Thyroid gland (tissue), 4 donors: ENCODE data around the gene PPM1G. TPM values are rescaled to one million over a fixed set of nuclear protein-coding genes. Genes with fewer than 3 reads are reported as not detected.
A peak's percentile ranks its signal among the peaks of the same experiment; 100 is the strongest.

ENCODE experiments used
- DNase-seq, 2 donors: peaks; one replicate each; pipeline ENCODE4 v3.0.0-alpha.2; 2019
- H3K27ac ChIP-seq, 3 donors: fragments of 200-600 bp; sonication (generic); 1 replicate in 2 of 3; 2 replicates in 1 of 3; pipeline ENCODE4 v1.5.1; 2016 to 2019; ENCODE audit warnings: mild to moderate bottlenecking in 1 of 3, moderate library complexity in 1 of 3
- H3K27me3 ChIP-seq: fragments of 200-600 bp; sonication (generic); one replicate; pipeline ENCODE4 v1.5.1; 2019
- H3K36me3 ChIP-seq, 2 donors: fragments of 200-600 bp; sonication (generic); one replicate each; pipeline ENCODE4 v1.5.1; 2016 to 2019
- H3K4me1 ChIP-seq, 2 donors: fragments of 200-600 bp; sonication (generic); one replicate each; pipeline ENCODE4 v1.5.1; 2017 to 2019
- H3K4me3 ChIP-seq, 3 donors: fragments of 200-600 bp; sonication (generic); replicated peaks in 1 of 3; 1 replicate in 2 of 3; 2 replicates in 1 of 3; pipeline ENCODE4 v1.5.1; 2016; ENCODE audit warnings: mild to moderate bottlenecking in 1 of 3
- H3K9me3 ChIP-seq: fragments of 200-600 bp; sonication (generic); one replicate; pipeline ENCODE4 v1.5.1; 2017
- POLR2A ChIP-seq, 2 donors: fragments of 450-650 bp; IDR thresholded peaks; one replicate each; pipeline ENCODE4 v1.6.1; 2017; ENCODE audit warnings: antibody characterized with exemption in 2 of 2, mild to moderate bottlenecking in 2 of 2, moderate library complexity in 1 of 2
- WGBS, 2 donors: methylation state at CpG; one replicate each; pipeline ENCODE4 v1.1.5; 2017; 5-methylcytosine and 5-hydroxymethylcytosine counted together
- intact Hi-C: fragments of 100-400 bp; cut with DNase I; formaldehyde crosslinking; loops from one replicate; pipeline ENCODE4 v1.15.1; 2023
- total RNA-seq, 4 donors: library from RNA; depleted of rRNA; stranded (reverse); fragments of >200 nt; gene quantifications; one replicate each; pipeline ENCODE4 v1.2.3, GENCODE V29; 2016
- TF ChIP-seq, protein P1 (sequence below), 6 experiments: fragments of 200-600 bp in 3 of 6; fragments of 450-650 bp in 3 of 6; sonication (generic) in 3 of 6; IDR thresholded peaks; one replicate each; pipeline ENCODE4 v1.5.1; 2016 to 2019; ENCODE audit warnings: antibody characterized with exemption in 6 of 6, mild to moderate bottlenecking in 2 of 6, inconsistent platforms in 1 of 6, moderate library complexity in 1 of 6

The PPM1G gene
- total RNA-seq, 4 donors from 2014 or later: 55.4 to 75.2 (median 59.5) TPM

DNA sequence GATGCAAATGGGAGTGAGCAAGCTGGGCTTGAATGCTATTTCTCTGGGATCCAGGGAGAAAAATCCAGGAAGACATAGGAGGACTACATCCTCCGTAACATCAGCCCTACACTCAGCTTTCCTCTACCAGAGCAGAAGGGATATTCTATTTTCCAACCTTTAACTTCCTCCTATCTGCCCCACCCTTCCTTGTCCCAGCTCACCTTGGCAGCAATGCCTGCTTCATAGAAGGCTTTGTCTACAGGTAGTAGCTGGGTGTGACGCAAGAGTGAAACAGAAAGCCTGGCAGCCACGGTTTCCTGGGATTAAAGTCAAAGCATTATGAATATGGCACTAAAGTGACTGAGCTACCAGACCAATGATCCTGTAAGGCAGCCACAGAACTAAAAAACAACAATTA lies 36.7 kb upstream of the PPM1G start:
- no peak for DNase-seq
- no peak overlapping the region for H3K4me3 ChIP-seq
- 84 to 92% methylated on average over 3 of the region's 3 CpGs for WGBS, 2 donors
- intact Hi-C loops: no loop called here
- H3K27ac ChIP-seq: no peak overlapping the region
- H3K9me3 ChIP-seq: no peaks in the 10 kb centered on the region
- H3K4me1 ChIP-seq: peaks cover 0 to 9% of the 10 kb centered on the region in 2 donors
- H3K36me3 ChIP-seq: peaks cover 31 to 37% of the 10 kb centered on the region in 2 donors
- no peaks in the 10 kb centered on the region for H3K27me3 ChIP-seq
- TF ChIP-seq, protein P1, sequence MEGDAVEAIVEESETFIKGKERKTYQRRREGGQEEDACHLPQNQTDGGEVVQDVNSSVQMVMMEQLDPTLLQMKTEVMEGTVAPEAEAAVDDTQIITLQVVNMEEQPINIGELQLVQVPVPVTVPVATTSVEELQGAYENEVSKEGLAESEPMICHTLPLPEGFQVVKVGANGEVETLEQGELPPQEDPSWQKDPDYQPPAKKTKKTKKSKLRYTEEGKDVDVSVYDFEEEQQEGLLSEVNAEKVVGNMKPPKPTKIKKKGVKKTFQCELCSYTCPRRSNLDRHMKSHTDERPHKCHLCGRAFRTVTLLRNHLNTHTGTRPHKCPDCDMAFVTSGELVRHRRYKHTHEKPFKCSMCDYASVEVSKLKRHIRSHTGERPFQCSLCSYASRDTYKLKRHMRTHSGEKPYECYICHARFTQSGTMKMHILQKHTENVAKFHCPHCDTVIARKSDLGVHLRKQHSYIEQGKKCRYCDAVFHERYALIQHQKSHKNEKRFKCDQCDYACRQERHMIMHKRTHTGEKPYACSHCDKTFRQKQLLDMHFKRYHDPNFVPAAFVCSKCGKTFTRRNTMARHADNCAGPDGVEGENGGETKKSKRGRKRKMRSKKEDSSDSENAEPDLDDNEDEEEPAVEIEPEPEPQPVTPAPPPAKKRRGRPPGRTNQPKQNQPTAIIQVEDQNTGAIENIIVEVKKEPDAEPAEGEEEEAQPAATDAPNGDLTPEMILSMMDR (IDR thresholded peaks at IDR 0.05): no peak
- no peak for TF ChIP-seq POLR2A (IDR thresholded peaks at IDR 0.05)

DNA sequence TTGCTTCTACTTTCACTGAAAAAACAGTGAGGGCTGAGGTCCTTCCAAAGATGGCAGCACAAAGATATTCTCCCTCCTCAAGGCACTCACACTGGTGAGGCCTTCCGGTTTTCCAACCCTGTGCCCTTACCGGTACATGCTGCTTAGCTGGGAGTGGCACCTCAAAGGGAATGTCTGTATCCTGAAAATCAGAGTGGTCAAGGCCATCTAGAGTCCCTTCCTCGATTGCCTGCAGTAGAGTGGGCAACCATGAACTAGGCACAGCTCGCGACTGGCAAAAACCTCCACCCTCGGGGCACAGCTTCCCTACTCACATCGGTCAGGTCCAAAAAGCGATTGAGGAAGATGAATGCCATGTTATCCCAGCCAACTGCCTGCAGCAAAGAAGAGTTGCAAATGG lies 36.2 kb upstream of the PPM1G start:
- H3K36me3 ChIP-seq: peaks cover 31 to 41% of the 10 kb centered on the region in 2 donors
- intact Hi-C loops: no loop called here
- no peak overlapping the region for H3K4me3 ChIP-seq
- TF ChIP-seq, protein P1 (IDR thresholded peaks at IDR 0.05): no peak
- TF ChIP-seq POLR2A (IDR thresholded peaks at IDR 0.05): no peak
- no peaks in the 10 kb centered on the region for H3K9me3 ChIP-seq
- H3K27ac ChIP-seq: no peak overlapping the region
- peaks cover 0 to 9% of the 10 kb centered on the region in 2 donors for H3K4me1 ChIP-seq
- H3K27me3 ChIP-seq: no peaks in the 10 kb centered on the region
- WGBS, 2 donors: 94 to 96% methylated on average over 8 of the region's 8 CpGs
- DNase-seq: no peak

DNA sequence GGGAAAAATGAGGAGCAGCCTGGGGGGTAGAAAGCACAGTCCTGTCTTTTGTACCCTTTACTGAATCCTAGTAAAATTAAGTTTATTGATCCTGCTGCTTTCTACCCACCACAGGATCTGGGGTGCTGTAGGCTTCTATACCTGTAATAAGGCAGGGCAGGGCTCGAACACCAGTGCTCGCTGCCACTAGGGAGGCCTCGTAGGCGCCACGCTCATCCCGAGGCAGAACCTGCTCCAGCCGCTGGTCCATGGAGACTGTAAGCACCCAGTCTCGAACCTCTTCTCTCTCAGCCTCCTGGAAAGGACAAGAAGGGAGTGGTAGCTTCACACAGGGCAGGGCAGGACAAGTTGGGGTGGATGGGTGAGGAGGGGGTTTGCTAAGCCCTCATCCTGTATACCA lies 35.8 kb upstream of the PPM1G start:
- Histone ChIP-seq H3K36me3 (peaks cover 33 to 43% of the 10 kb centered on the region in 2 donors), H3K4me1 (peaks cover 0 to 9% of the 10 kb centered on the region in 2 donors), H3K27ac (no peak overlapping the region), H3K27me3 (no peaks in the 10 kb centered on the region), H3K4me3 (no peak overlapping the region), H3K9me3 (no peaks in the 10 kb centered on the region)
- 96 to 97% methylated on average over 8 of the region's 8 CpGs for WGBS, 2 donors
- intact Hi-C loops: no loop called here
- DNase-seq: no peak
- TF ChIP-seq, protein P1 (IDR thresholded peaks at IDR 0.05): no peak
- no peak for TF ChIP-seq POLR2A (IDR thresholded peaks at IDR 0.05)

DNA sequence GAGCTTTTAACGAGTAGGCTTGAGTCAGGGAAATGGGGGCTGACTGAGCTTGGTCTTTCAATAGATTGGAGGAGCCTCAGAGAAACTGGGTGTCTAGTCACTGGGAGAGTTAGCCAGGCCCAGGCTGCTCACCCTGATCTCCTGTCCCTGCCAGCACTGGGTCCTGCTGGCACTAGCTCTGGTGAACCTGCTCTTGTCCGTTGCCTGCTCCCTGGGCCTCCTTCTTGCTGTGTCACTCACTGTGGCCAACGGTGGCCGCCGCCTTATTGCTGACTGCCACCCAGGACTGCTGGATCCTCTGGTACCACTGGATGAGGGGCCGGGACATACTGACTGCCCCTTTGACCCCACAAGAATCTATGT lies 33.5 kb upstream of the PPM1G start:
- peak; percentile 10 for DNase-seq
- Histone ChIP-seq H3K36me3 (peaks cover 40 to 45% of the 10 kb centered on the region in 2 donors), H3K9me3 (no peaks in the 10 kb centered on the region), H3K4me1 (peaks cover 0 to 9% of the 10 kb centered on the region in 2 donors), H3K4me3 (peak overlapping the region in 1 of 3 donors; percentile 31), H3K27ac (peak overlapping the region in 1 of 3 donors; percentile 39), H3K27me3 (no peaks in the 10 kb centered on the region)
- WGBS, 2 donors: 86 to 87% methylated on average over 5 to 6 of the region's 6 CpGs
- TF ChIP-seq, protein P1 (IDR thresholded peaks at IDR 0.05): no peak
- TF ChIP-seq POLR2A (IDR thresholded peaks at IDR 0.05): no peak
- intact Hi-C loops: no loop called here

DNA sequence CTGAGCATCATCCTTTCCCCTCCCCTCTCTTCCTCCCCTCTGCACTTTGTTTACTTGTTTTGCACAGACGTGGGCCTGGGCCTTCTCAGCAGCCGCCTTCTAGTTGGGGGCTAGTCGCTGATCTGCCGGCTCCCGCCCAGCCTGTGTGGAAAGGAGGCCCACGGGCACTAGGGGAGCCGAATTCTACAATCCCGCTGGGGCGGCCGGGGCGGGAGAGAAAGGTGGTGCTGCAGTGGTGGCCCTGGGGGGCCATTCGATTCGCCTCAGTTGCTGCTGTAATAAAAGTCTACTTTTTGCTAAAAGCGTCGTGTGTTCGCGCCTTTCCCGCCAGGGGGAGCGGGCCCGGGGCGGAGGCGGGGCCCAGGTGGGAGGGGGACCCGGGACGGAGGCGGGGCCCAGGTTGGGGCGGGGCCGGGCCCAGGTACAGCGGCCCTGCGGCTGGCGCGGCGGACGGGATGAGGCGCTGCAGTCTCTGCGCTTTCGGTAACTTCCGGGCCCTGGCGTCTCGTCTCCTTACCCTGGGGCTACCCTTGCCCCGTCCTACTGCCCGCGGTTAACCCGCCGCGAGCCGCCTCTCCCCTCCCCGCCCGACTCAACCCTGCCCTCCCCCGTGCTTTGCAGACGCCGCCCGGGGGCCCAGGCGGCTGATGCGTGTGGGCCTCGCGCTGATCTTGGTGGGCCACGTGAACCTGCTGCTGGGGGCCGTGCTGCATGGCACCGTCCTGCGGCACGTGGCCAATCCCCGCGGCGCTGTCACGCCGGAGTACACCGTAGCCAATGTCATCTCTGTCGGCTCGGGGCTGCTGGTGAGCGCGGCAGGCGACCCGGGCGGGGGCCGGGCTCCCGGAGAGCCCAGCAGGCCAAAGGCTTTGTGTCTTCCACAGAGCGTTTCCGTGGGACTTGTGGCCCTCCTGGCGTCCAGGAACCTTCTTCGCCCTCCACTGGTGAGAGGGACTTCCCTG lies 32.8 kb upstream of the PPM1G start, which contains the start of gene KRTCAP3:
TSS of gene KRTCAP3 (plus strand) at position 424 of the 962 bp plus-strand sequence. CDS start at position 456, 32 bp downstream.
- intact Hi-C loops: no loop called here
- 29 to 54% methylated on average over 18 to 25 of the region's 80 CpGs for WGBS, 2 donors
- Histone ChIP-seq H3K9me3 (no peaks in the 10 kb centered on the region), H3K27me3 (no peaks in the 10 kb centered on the region), H3K4me3 (peak within 1 kb of the TSS in 2 of 3 donors; percentile 20 to 31), H3K27ac (peak within 1 kb of the TSS in 2 of 3 donors; percentile 7 to 39), H3K4me1 (peaks cover 0 to 9% of the 10 kb centered on the region in 2 donors), H3K36me3 (peaks cover 45 to 50% of the 10 kb centered on the region in 2 donors)
- peak; percentile 82 to 85 for DNase-seq
- no peak for TF ChIP-seq POLR2A (IDR thresholded peaks at IDR 0.05)
- TF ChIP-seq, protein P1 (IDR thresholded peaks at IDR 0.05): peak; percentile 8 to 61 (median 30)
